Testis (tissue), 2 donors: ENCODE results near the gene SEZ6L.

Experiments
- POLR2A ChIP-seq: fragments of 450-650 bp; IDR thresholded peaks from one replicate; pipeline ENCODE4 v1.6.1; 2017; ENCODE audit warnings: antibody characterized with exemption, mild to moderate bottlenecking, moderate library complexity
- TF ChIP-seq, protein P1 (sequence below), 3 experiments: fragments of 450-650 bp in 2 of 3; fragments of 200-600 bp in 1 of 3; sonication (generic) in 1 of 3; IDR thresholded peaks; one replicate each; pipeline ENCODE4 v1.5.1; 2016 to 2019; ENCODE audit warnings: antibody characterized with exemption in 3 of 3, mild to moderate bottlenecking in 2 of 3, moderate library complexity in 1 of 3

DNA sequence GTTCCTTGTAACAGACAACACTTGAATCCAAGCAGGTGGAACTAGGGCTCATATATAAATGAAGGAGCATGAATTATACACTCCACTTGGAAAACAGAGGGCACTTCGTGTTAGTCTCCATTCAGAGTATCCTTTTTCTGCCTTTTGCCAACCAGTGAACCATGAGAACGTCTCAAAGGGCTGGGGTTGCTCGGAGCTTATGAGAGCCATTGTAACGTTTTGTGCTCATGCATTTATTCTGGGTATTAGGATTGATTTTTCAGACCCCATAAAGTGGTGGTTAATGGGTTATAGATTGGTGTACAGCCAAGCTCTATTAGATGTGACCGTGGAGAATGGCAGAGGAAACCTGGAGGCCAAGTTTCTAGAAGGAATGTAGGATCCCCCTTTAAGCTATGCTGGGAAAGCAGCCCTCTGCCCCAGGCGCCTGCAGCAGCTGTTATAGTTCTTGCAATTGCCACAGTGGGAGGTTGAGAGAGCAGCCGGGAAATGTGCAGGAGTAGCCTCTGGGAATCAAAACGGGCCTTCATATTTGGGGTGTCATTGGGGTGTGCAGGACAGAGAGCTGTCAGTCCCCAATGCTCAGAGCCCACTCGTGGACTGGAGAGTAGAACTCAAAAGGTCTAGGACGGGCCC is 205.2 kb downstream of the SEZ6L start:
- TF ChIP-seq, protein P1, sequence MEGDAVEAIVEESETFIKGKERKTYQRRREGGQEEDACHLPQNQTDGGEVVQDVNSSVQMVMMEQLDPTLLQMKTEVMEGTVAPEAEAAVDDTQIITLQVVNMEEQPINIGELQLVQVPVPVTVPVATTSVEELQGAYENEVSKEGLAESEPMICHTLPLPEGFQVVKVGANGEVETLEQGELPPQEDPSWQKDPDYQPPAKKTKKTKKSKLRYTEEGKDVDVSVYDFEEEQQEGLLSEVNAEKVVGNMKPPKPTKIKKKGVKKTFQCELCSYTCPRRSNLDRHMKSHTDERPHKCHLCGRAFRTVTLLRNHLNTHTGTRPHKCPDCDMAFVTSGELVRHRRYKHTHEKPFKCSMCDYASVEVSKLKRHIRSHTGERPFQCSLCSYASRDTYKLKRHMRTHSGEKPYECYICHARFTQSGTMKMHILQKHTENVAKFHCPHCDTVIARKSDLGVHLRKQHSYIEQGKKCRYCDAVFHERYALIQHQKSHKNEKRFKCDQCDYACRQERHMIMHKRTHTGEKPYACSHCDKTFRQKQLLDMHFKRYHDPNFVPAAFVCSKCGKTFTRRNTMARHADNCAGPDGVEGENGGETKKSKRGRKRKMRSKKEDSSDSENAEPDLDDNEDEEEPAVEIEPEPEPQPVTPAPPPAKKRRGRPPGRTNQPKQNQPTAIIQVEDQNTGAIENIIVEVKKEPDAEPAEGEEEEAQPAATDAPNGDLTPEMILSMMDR (IDR thresholded peaks at IDR 0.05): no peak
- no peak for TF ChIP-seq POLR2A
